PC-3 (cell line): Measurements from ENCODE around the gene LRRFIP1. TPM values are rescaled to one million over a fixed set of nuclear protein-coding genes. Genes with fewer than 3 reads are reported as not detected.
"Not testable (repeated sequence)": the region's sequence is repeated elsewhere in the genome, so short reads cannot be mapped to it uniquely, and the experiment has no call there.

Source experiments
- ATAC-seq: fragments of 200-7000 bp; cut with Tn5 transposase; 2 replicates; pipeline ENCODE4 v1.9.1; 2020; ENCODE audit warnings: mild to moderate bottlenecking, moderate library complexity
- BruUV-seq: library from RNA; stranded (reverse); fragments of 400-500 nt; replicated peaks from 2 replicates; lab custom pipeline; 2021; lab: Mats Ljungman, UMichigan
- CTCF ChIA-PET: fragments of 300-600 bp; sonication (Branson Sonifier 250); formaldehyde crosslinking; loops from one replicate; lab custom pipeline; 2022; ENCODE audit warnings: antibody characterized with exemption; lab: Charles Lee
- POLR2A ChIA-PET: fragments of 300-600 bp; sonication (Branson Sonifier 250); formaldehyde crosslinking; loops from one replicate; lab custom pipeline; 2022; ENCODE audit warnings: antibody characterized with exemption; ENCODE audit not compliant: unreplicated experiment; lab: Charles Lee
- DNase-seq: peaks from one replicate; pipeline ENCODE4 v3.0.0-alpha.2; 2015
- H2AFZ ChIP-seq: fragments of 300-600 bp; sonication (generic); 2 replicates; pipeline ENCODE4 v1.6.0; 2016; ENCODE audit warnings: antibody characterized with exemption, low read length
- H3F3A ChIP-seq: fragments of 300-600 bp; sonication (generic); one replicate; pipeline ENCODE4 v1.6.0; 2017; ENCODE audit warnings: antibody characterized with exemption, low read length, control low read depth, mild to moderate bottlenecking; ENCODE audit not compliant: unreplicated experiment
- H3K27ac ChIP-seq: fragments of 300-600 bp; sonication (generic); 2 replicates; pipeline ENCODE4 v1.5.1; 2016; ENCODE audit warnings: mild to moderate bottlenecking, low read length
- H3K27me3 ChIP-seq: fragments of 300-600 bp; sonication (generic); 2 replicates; pipeline ENCODE4 v1.6.1; 2016; ENCODE audit warnings: low read length, mixed read lengths
- H3K36me3 ChIP-seq: fragments of 300-600 bp; sonication (generic); 2 replicates; pipeline ENCODE4 v1.6.1; 2016; ENCODE audit warnings: low read depth, mixed run types, low read length, mixed read lengths
- H3K4me1 ChIP-seq: fragments of 300-600 bp; sonication (generic); 2 replicates; pipeline ENCODE4 v1.5.1; 2016; ENCODE audit warnings: low read length; ENCODE audit not compliant: insufficient read depth
- H3K4me2 ChIP-seq: fragments of 300-600 bp; sonication (generic); 2 replicates; pipeline ENCODE4 v1.6.0; 2016; ENCODE audit warnings: low read length
- H3K4me3 ChIP-seq: fragments of 300-600 bp; sonication (generic); 2 replicates; pipeline ENCODE4 v1.5.1; 2016; ENCODE audit warnings: mild to moderate bottlenecking, low read length, mixed read lengths
- H3K79me2 ChIP-seq: fragments of 300-600 bp; sonication (generic); 2 replicates; pipeline ENCODE4 v1.6.1; 2017; ENCODE audit warnings: low read length, mixed read lengths
- H3K9ac ChIP-seq: fragments of 300-600 bp; sonication (generic); 2 replicates; pipeline ENCODE4 v1.6.0; 2016; ENCODE audit warnings: mild to moderate bottlenecking, low read length
- H3K9me2 ChIP-seq: fragments of 300-600 bp; sonication (generic); replicated peaks from 2 replicates; pipeline ENCODE4 v1.6.1; 2016; ENCODE audit warnings: mixed run types, low read length, mixed read lengths
- H3K9me3 ChIP-seq: fragments of 300-600 bp; sonication (generic); 2 replicates; pipeline ENCODE4 v1.6.1; 2016; ENCODE audit warnings: low read length, mixed read lengths
- H4K20me1 ChIP-seq: fragments of 300-600 bp; sonication (generic); 2 replicates; pipeline ENCODE4 v1.6.1; 2016; ENCODE audit warnings: low read length, mixed read lengths
- EZH2 ChIP-seq: fragments of 300-600 bp; sonication (generic); IDR thresholded peaks from one replicate; pipeline ENCODE4 v1.6.1; 2017; ENCODE audit warnings: antibody characterized with exemption, mild to moderate bottlenecking, low read length; ENCODE audit not compliant: unreplicated experiment
- EZH2phosphoT487 ChIP-seq: fragments of 300-600 bp; sonication (generic); IDR thresholded peaks from 2 replicates; pipeline ENCODE4 v1.6.1; 2018; ENCODE audit warnings: mild to moderate bottlenecking, antibody characterized with exemption, low read length, borderline replicate concordance
- intact Hi-C: fragments of 100-400 bp; cut with micrococcal nuclease; formaldehyde crosslinking; loops from 2 replicates; pipeline ENCODE4 v1.9.0; 2023
- total RNA-seq: library from RNA; depleted of rRNA; stranded (reverse); fragments of >200 nt; gene quantifications from 2 replicates; pipeline ENCODE4 v1.2.3, GENCODE V29; 2014
- TF ChIP-seq, protein P1 (sequence below): fragments of 300-600 bp; sonication (generic); conservative IDR thresholded peaks from 2 replicates; pipeline ENCODE4 v1.5.1; 2017; ENCODE audit warnings: antibody characterized with exemption, low read depth, mild to moderate bottlenecking, low read length

LRRFIP1 gene
- total RNA-seq, 1 experiment from 2014 or later: 87.8 TPM

- H3K9me3 ChIP-seq: no peaks in the 10 kb centered on the region
- ChIA-PET CTCF (no interaction called here), POLR2A (interaction anchor here (0.7 kb wide), 1 partner anchor 93 kb away, joined by 13 read pairs; no protein-coding TSS in a partner anchor)
- no peaks in the 10 kb centered on the region for H3F3A ChIP-seq
- H2AFZ ChIP-seq: no peak overlapping the region
- H4K20me1 ChIP-seq: no peaks in the 10 kb centered on the region
- H3K4me1 ChIP-seq: peaks cover 8% of the 10 kb centered on the region
- H3K27ac ChIP-seq: no peak overlapping the region
- H3K4me3 ChIP-seq: no peak overlapping the region
- intact Hi-C loops: loop anchor here (10.0 kb wide), 1 partner anchor 72 kb away; the partner anchor contains the start of gene RAB17
- H3K9me2 ChIP-seq: no peaks in the 10 kb centered on the region
- no peaks in the 10 kb centered on the region for H3K79me2 ChIP-seq
- no peak for DNase-seq
- H3K9ac ChIP-seq: no peak overlapping the region
- BruUV-seq: no TSS peak
- no peak overlapping the region for H3K4me2 ChIP-seq
- no peaks in the 10 kb centered on the region for H3K36me3 ChIP-seq
- TF ChIP-seq EZH2phosphoT487 (no peak), EZH2 (no peak)
- TF ChIP-seq, protein P1, sequence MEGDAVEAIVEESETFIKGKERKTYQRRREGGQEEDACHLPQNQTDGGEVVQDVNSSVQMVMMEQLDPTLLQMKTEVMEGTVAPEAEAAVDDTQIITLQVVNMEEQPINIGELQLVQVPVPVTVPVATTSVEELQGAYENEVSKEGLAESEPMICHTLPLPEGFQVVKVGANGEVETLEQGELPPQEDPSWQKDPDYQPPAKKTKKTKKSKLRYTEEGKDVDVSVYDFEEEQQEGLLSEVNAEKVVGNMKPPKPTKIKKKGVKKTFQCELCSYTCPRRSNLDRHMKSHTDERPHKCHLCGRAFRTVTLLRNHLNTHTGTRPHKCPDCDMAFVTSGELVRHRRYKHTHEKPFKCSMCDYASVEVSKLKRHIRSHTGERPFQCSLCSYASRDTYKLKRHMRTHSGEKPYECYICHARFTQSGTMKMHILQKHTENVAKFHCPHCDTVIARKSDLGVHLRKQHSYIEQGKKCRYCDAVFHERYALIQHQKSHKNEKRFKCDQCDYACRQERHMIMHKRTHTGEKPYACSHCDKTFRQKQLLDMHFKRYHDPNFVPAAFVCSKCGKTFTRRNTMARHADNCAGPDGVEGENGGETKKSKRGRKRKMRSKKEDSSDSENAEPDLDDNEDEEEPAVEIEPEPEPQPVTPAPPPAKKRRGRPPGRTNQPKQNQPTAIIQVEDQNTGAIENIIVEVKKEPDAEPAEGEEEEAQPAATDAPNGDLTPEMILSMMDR: no peak
- H3K27me3 ChIP-seq: no peaks in the 10 kb centered on the region
- no peak for ATAC-seq
Observed at GRCh38 chr2:237666606-237667005, 39.2 kb downstream of the LRRFIP1 start.

GRCh38 chr2:237667050-237667576, 39.7 kb downstream of the LRRFIP1 start:
- H3K4me1 ChIP-seq, DNase-seq, H3K9me3 ChIP-seq, H3K9me2 ChIP-seq, BruUV-seq, H3K9ac ChIP-seq, H3K4me3 ChIP-seq, H3K79me2 ChIP-seq, H3K27me3 ChIP-seq, H3F3A ChIP-seq, H4K20me1 ChIP-seq, H3K4me2 ChIP-seq, H3K36me3 ChIP-seq, H3K27ac ChIP-seq, ATAC-seq, H2AFZ ChIP-seq, CTCF ChIA-PET: not testable (repeated sequence)
- POLR2A ChIA-PET: interaction anchor here (0.7 kb wide), 1 partner anchor 94 kb away, joined by 13 read pairs; no protein-coding TSS in a partner anchor
- intact Hi-C loops: loop anchor here (10.0 kb wide), 1 partner anchor 72 kb away; the partner anchor contains the start of gene RAB17

GRCh38 chr2:237667893-237668292, 40.5 kb downstream of the LRRFIP1 start:
- H3K4me1 ChIP-seq: peaks cover 4% of the 10 kb centered on the region; the same call in 1 of the 2 replicates
- H3K79me2 ChIP-seq: no peaks in the 10 kb centered on the region
- no peak overlapping the region for H3K4me3 ChIP-seq
- BruUV-seq: no TSS peak
- H3K9ac ChIP-seq: no peak overlapping the region
- intact Hi-C loops: loop anchor here (10.0 kb wide), 1 partner anchor 73 kb away; the partner anchor contains the start of gene RAB17
- POLR2A ChIA-PET: no interaction called here
- TF ChIP-seq EZH2 (no peak), EZH2phosphoT487 (no peak)
- TF ChIP-seq, protein P1: no peak
- H3K27ac ChIP-seq: no peak overlapping the region
- DNase-seq: no peak
- H3K4me2 ChIP-seq: no peak overlapping the region
- no peaks in the 10 kb centered on the region for H4K20me1 ChIP-seq
- no peaks in the 10 kb centered on the region for H3K9me2 ChIP-seq
- H3F3A ChIP-seq: no peaks in the 10 kb centered on the region
- H3K27me3 ChIP-seq: no peaks in the 10 kb centered on the region
- no peak overlapping the region for H2AFZ ChIP-seq
- H3K9me3 ChIP-seq: no peaks in the 10 kb centered on the region
- no peak for ATAC-seq
- no peaks in the 10 kb centered on the region for H3K36me3 ChIP-seq
- CTCF ChIA-PET: no interaction called here
